Ishikawa (cell line): ENCODE data around the gene SCAND1.

Experiments
- CEBPB ChIP-seq: IDR thresholded peaks from 2 replicates; pipeline ENCODE4 v1.6.1; 2012
- CREB1 ChIP-seq: IDR thresholded peaks from 2 replicates; pipeline ENCODE4 v1.6.1; 2012; ENCODE audit warnings: low read depth
- EGR1 ChIP-seq: IDR thresholded peaks from 2 replicates; pipeline ENCODE4 v1.6.1; 2012
- EP300 ChIP-seq: IDR thresholded peaks from 2 replicates; pipeline ENCODE4 v1.6.1; 2012; ENCODE audit warnings: borderline replicate concordance
- FOXM1 ChIP-seq: IDR thresholded peaks from 2 replicates; pipeline ENCODE4 v1.6.1; 2012; ENCODE audit warnings: low read depth, borderline replicate concordance
- MAX ChIP-seq: IDR thresholded peaks from 2 replicates; pipeline ENCODE4 v1.6.1; 2012
- NFIC ChIP-seq: IDR thresholded peaks from 2 replicates; pipeline ENCODE4 v1.6.1; 2012
- RAD21 ChIP-seq: IDR thresholded peaks from 2 replicates; pipeline ENCODE4 v1.6.1; 2012; ENCODE audit warnings: low read depth
- REST ChIP-seq: IDR thresholded peaks from 2 replicates; pipeline ENCODE4 v1.6.1; 2012; ENCODE audit warnings: low read depth, mild to moderate bottlenecking
- TAF1 ChIP-seq: IDR thresholded peaks from 2 replicates; pipeline ENCODE4 v1.6.1; 2012; ENCODE audit warnings: low read depth, mild to moderate bottlenecking
- TCF12 ChIP-seq: IDR thresholded peaks from 2 replicates; pipeline ENCODE4 v1.6.1; 2012; ENCODE audit warnings: low read depth
- TEAD4 ChIP-seq: IDR thresholded peaks from 2 replicates; pipeline ENCODE4 v1.6.1; 2012
- USF1 ChIP-seq: IDR thresholded peaks from 2 replicates; pipeline ENCODE4 v1.6.1; 2012
- YY1 ChIP-seq: IDR thresholded peaks from 2 replicates; pipeline ENCODE4 v1.6.1; 2012; ENCODE audit warnings: low read depth
- ZBTB7A ChIP-seq: IDR thresholded peaks from 2 replicates; pipeline ENCODE4 v1.6.1; 2012; ENCODE audit warnings: low read depth

SCAND1 gene

DNA sequence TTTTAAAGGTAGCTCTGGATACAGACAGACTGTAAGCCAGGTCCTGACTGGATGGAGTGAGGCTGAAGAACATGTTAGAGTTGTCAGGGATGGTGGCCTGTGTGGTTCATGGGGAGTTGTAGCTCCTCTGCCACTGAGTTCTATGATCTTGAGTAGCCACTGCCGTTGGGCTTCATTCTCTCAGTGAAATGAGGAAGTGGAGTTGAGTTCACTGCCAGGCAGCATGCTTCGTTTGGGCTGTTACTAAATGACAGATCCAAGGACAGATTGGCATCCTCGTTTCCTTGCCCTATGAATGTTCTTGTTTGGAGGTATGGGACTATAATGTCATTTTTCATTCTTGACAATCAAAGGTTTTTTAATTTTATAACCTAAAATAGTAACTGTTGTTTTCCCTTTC is 37.2 kb downstream of the SCAND1 start:
- TF ChIP-seq TAF1 (no peak), TCF12 (no peak), EP300 (no peak), YY1 (no peak), CEBPB (no peak), NFIC (no peak), FOXM1 (no peak), TEAD4 (no peak), CREB1 (no peak), RAD21 (no peak), MAX (no peak)

GRCh38 chr20:35912881-35913280 is 41.4 kb downstream of the SCAND1 start:
- TF ChIP-seq EGR1 (no peak), YY1 (no peak), TAF1 (no peak), TEAD4 (no peak), RAD21 (no peak), USF1 (no peak), TCF12 (no peak), EP300 (no peak), CREB1 (no peak), FOXM1 (no peak), CEBPB (no peak), REST (no peak), ZBTB7A (no peak), NFIC (no peak), MAX (no peak)

GRCh38 chr20:35910254-35910653 is 44.0 kb downstream of the SCAND1 start:
- TF ChIP-seq CREB1 (no peak), TEAD4 (no peak), NFIC (no peak), RAD21 (no peak), TAF1 (no peak), EP300 (no peak), FOXM1 (no peak), TCF12 (no peak), YY1 (no peak), CEBPB (no peak), ZBTB7A (no peak), MAX (no peak), EGR1 (no peak), USF1 (no peak), REST (no peak)

GRCh38 chr20:35909796-35910195 is 44.5 kb downstream of the SCAND1 start:
- no peak for TF ChIP-seq ZBTB7A
- TF ChIP-seq TAF1 = no peak
- TF ChIP-seq EGR1 = no peak
- no peak for TF ChIP-seq EP300
- TF ChIP-seq RAD21 = no peak
- no peak for TF ChIP-seq REST
- no peak for TF ChIP-seq NFIC
- no peak for TF ChIP-seq FOXM1
- no peak for TF ChIP-seq TEAD4
- TF ChIP-seq TCF12 = no peak
- TF ChIP-seq CEBPB = no peak
- TF ChIP-seq YY1 = no peak
- TF ChIP-seq MAX = no peak
- no peak for TF ChIP-seq USF1
